A673 (cell line): ENCODE data around the gene FBXO34. TPM values are rescaled to one million over a fixed set of nuclear protein-coding genes. Genes with fewer than 3 reads are reported as not detected.

ENCODE experiments used
- BruUV-seq: library from RNA; stranded (reverse); fragments of 400-500 nt; replicated peaks from 2 replicates; lab custom pipeline; 2021; lab: Mats Ljungman, UMichigan
- CTCF ChIA-PET: fragments of 300-600 bp; sonication (Branson Sonifier 250); formaldehyde crosslinking; loops from one replicate; lab custom pipeline; 2022; ENCODE audit warnings: antibody characterized with exemption; lab: Charles Lee
- POLR2A ChIA-PET: fragments of 300-600 bp; sonication (Branson Sonifier 250); formaldehyde crosslinking; loops from one replicate; lab custom pipeline; 2022; ENCODE audit warnings: antibody characterized with exemption; ENCODE audit not compliant: low non-redundant PET; lab: Charles Lee
- DNase-seq: peaks from one replicate; pipeline ENCODE4 v3.0.0-alpha.2; 2015; ENCODE audit warnings: low spot score
- H3K27ac ChIP-seq: fragments of 200-600 bp; sonication (generic); 2 replicates; pipeline ENCODE4 v1.5.1; 2016; ENCODE audit warnings: mixed run types, low read depth, mild to moderate bottlenecking, mixed read lengths, antibody characterized with exemption, low read length; ENCODE audit not compliant: poor library complexity, severe bottlenecking
- H3K27me3 ChIP-seq: fragments of 200-600 bp; sonication (generic); replicated peaks from 2 replicates; pipeline ENCODE4 v1.6.1; 2017; ENCODE audit warnings: mixed run types, low read depth, mild to moderate bottlenecking, mixed read lengths, antibody characterized with exemption, low read length; ENCODE audit not compliant: insufficient read depth, poor library complexity
- H3K36me3 ChIP-seq: fragments of 200-600 bp; sonication (generic); 2 replicates; pipeline ENCODE4 v1.6.1; 2016; ENCODE audit warnings: mixed run types, mild to moderate bottlenecking, mixed read lengths, antibody characterized with exemption, low read length; ENCODE audit not compliant: insufficient read depth, poor library complexity, severe bottlenecking
- H3K4me1 ChIP-seq: fragments of 200-600 bp; sonication (generic); 2 replicates; pipeline ENCODE4 v1.6.1; 2017; ENCODE audit warnings: mixed run types, mild to moderate bottlenecking, mixed read lengths, antibody characterized with exemption, low read length; ENCODE audit not compliant: insufficient read depth, poor library complexity, severe bottlenecking
- H3K4me3 ChIP-seq: fragments of 200-600 bp; sonication (generic); 2 replicates; pipeline ENCODE4 v1.5.1; 2016; ENCODE audit warnings: low read depth, mixed run types, mild to moderate bottlenecking, mixed read lengths, low read length; ENCODE audit not compliant: poor library complexity, severe bottlenecking
- H3K9me3 ChIP-seq: fragments of 200-600 bp; sonication (generic); 2 replicates; pipeline ENCODE4 v1.6.1; 2016; ENCODE audit warnings: mixed run types, low read depth, mild to moderate bottlenecking, mixed read lengths, antibody characterized with exemption, low read length; ENCODE audit not compliant: poor library complexity, severe bottlenecking
- CTCF ChIP-seq: fragments of 300-800, 200-600 bp; sonication (generic); conservative IDR thresholded peaks from 2 replicates; pipeline ENCODE4 v1.5.1; 2017; ENCODE audit warnings: low read depth, mild to moderate bottlenecking, antibody characterized with exemption, low read length, moderate library complexity, mixed read lengths
- EZH2 ChIP-seq: fragments of 200-600 bp; sonication (generic); IDR thresholded peaks from 2 replicates; pipeline ENCODE4 v1.6.1; 2017; ENCODE audit warnings: borderline replicate concordance, low read depth, mild to moderate bottlenecking, mixed read lengths, antibody characterized with exemption, low read length; ENCODE audit not compliant: poor library complexity, severe bottlenecking
- intact Hi-C: fragments of 100-400 bp; cut with micrococcal nuclease; formaldehyde crosslinking; loops from one replicate; pipeline ENCODE4 v1.10.0; 2022; ENCODE audit not compliant: unreplicated experiment
- total RNA-seq: library from RNA; stranded (reverse); gene quantifications from 2 replicates; pipeline ENCODE4 v1.2.3, GENCODE V29; 2021

The FBXO34 gene
- total RNA-seq, 1 experiment from 2014 or later = 20.9 TPM

- CTCF ChIA-PET = interaction anchor here (0.7 kb wide), 1 partner anchor 11 kb away, joined by 4 read pairs; no protein-coding TSS in a partner anchor
- no peak overlapping the region for H3K4me3 ChIP-seq
- POLR2A ChIA-PET = no interaction called here
- H3K36me3 ChIP-seq = no peaks in the 10 kb centered on the region
- H3K4me1 ChIP-seq = no peaks in the 10 kb centered on the region
- no peak for DNase-seq
- H3K27ac ChIP-seq = no peak overlapping the region
- TF ChIP-seq CTCF = no peak
- no peak for TF ChIP-seq EZH2
- BruUV-seq = no TSS peak
- intact Hi-C loops = no loop called here
- no peaks in the 10 kb centered on the region for H3K27me3 ChIP-seq
- no peaks in the 10 kb centered on the region for H3K9me3 ChIP-seq
These were observed 90.0 kb downstream of the FBXO34 start for GRCh38 chr14:55361190-55361589.

GRCh38 chr14:55366271-55366670 is 95.0 kb downstream of the FBXO34 start:
- no TSS peak for BruUV-seq
- no peak overlapping the region for H3K27ac ChIP-seq
- H3K9me3 ChIP-seq = no peaks in the 10 kb centered on the region
- peaks cover 2% of the 10 kb centered on the region for H3K36me3 ChIP-seq
- H3K27me3 ChIP-seq = no peaks in the 10 kb centered on the region
- H3K4me1 ChIP-seq = no peaks in the 10 kb centered on the region
- TF ChIP-seq CTCF (no peak), EZH2 (no peak)
- POLR2A ChIA-PET = no interaction called here
- intact Hi-C loops = no loop called here
- CTCF ChIA-PET = no interaction called here
- no peak for DNase-seq
- no peak overlapping the region for H3K4me3 ChIP-seq

GRCh38 chr14:55370883-55371455 is 99.7 kb downstream of the FBXO34 start:
- CTCF ChIA-PET = no interaction called here
- H3K27me3 ChIP-seq = no peaks in the 10 kb centered on the region
- no peak for TF ChIP-seq CTCF
- TF ChIP-seq EZH2 = no peak

More at GRCh38 chr14:55370883-55371455, 99.7 kb downstream of the FBXO34 start:
- no peaks in the 10 kb centered on the region for H3K9me3 ChIP-seq
- H3K4me1 ChIP-seq = no peaks in the 10 kb centered on the region
- no peak for DNase-seq
- H3K27ac ChIP-seq = no peak overlapping the region
- POLR2A ChIA-PET = no interaction called here
- H3K36me3 ChIP-seq = peaks cover 2% of the 10 kb centered on the region
- intact Hi-C loops = no loop called here
- BruUV-seq = no TSS peak
- no peak overlapping the region for H3K4me3 ChIP-seq
